IPS DF 19.7 (cell line): ENCODE results near the gene PDE6H.

Experiments
- DNase-seq: peaks from one replicate; pipeline ENCODE4 v3.0.0-alpha.2; 2013; ENCODE audit warnings: low read depth, low spot score

PDE6H gene

GRCh38 chr12:15001733-15002382, 29.0 kb downstream of the PDE6H start:
- peak; percentile 20 for DNase-seq

- no peak for DNase-seq
Observed at GRCh38 chr12:15004421-15004820, 31.6 kb downstream of the PDE6H start.

GRCh38 chr12:15005064-15005463, 32.2 kb downstream of the PDE6H start:
- DNase-seq, result no peak

- no peak for DNase-seq
Observed at GRCh38 chr12:15007551-15007950, 34.7 kb downstream of the PDE6H start.

GRCh38 chr12:15011162-15011561, 38.3 kb downstream of the PDE6H start:
- no peak for DNase-seq

- no peak for DNase-seq
Observed at GRCh38 chr12:15013634-15014179, 40.9 kb downstream of the PDE6H start.

- DNase-seq, result no peak
Observed at GRCh38 chr12:15014708-15015107, 41.9 kb downstream of the PDE6H start.

GRCh38 chr12:15015121-15015520, 42.3 kb downstream of the PDE6H start:
- no peak for DNase-seq

GRCh38 chr12:15020156-15020555, 47.3 kb downstream of the PDE6H start:
- no peak for DNase-seq
